SK-N-SH treated with all-trans-retinoic acid at 6 μM for 48 hours (cell line): ENCODE measurements around the gene TRIM66.

Experiments
- ATAC-seq: fragments of 200-7000 bp; cut with Tn5 transposase; 3 replicates; pipeline ENCODE4 v1.9.1; 2020; ENCODE audit warnings: mild to moderate bottlenecking, moderate library complexity
- ARNTL ChIP-seq: fragments of 450-650 bp; formaldehyde crosslinking; IDR thresholded peaks from 2 replicates; pipeline ENCODE4 v1.5.0; 2020; ENCODE audit warnings: low read depth, mild to moderate bottlenecking, moderate library complexity, borderline replicate concordance
- BACH2 ChIP-seq: fragments of 250-450 bp; sonication (Bioruptor Pico); IDR thresholded peaks from 2 replicates; pipeline ENCODE4 v1.9.0; 2021; ENCODE audit warnings: mild to moderate bottlenecking, borderline replicate concordance
- CSDC2 ChIP-seq: fragments of 250-450 bp; sonication (Bioruptor Pico); IDR thresholded peaks from 2 replicates; pipeline ENCODE4 v1.5.0; 2020; ENCODE audit warnings: mild to moderate bottlenecking, moderate library complexity
- ESRRG ChIP-seq: fragments of 250-450 bp; sonication (Bioruptor Pico); IDR thresholded peaks from 2 replicates; pipeline ENCODE4 v1.6.1; 2021; ENCODE audit warnings: mild to moderate bottlenecking
- GLIS3 ChIP-seq: fragments of 250-450 bp; sonication (Bioruptor Pico); IDR thresholded peaks from 2 replicates; pipeline ENCODE4 v1.5.0; 2020; ENCODE audit warnings: mild to moderate bottlenecking, moderate library complexity
- ISL1 ChIP-seq: fragments of 250-450 bp; sonication (Bioruptor Pico); IDR thresholded peaks from 2 replicates; pipeline ENCODE4 v2.1.2; 2022; ENCODE audit warnings: mild to moderate bottlenecking, moderate library complexity
- OSR1 ChIP-seq: fragments of 250-450 bp; sonication (Bioruptor Pico); IDR thresholded peaks from 2 replicates; pipeline ENCODE4 v1.8.0; 2022; ENCODE audit warnings: moderate library complexity, mild to moderate bottlenecking, inconsistent platforms
- PATZ1 ChIP-seq: fragments of 250-450 bp; sonication (Bioruptor Pico); IDR thresholded peaks from 2 replicates; pipeline ENCODE4 v1.8.0; 2020; ENCODE audit warnings: mild to moderate bottlenecking, moderate library complexity, borderline replicate concordance
- PPARA ChIP-seq: fragments of 250-450 bp; sonication (Bioruptor Pico); IDR thresholded peaks from 2 replicates; pipeline ENCODE4 v1.5.0; 2020; ENCODE audit warnings: mild to moderate bottlenecking, borderline replicate concordance
- SNAI2 ChIP-seq: fragments of 250-450 bp; sonication (Bioruptor Pico); IDR thresholded peaks from 2 replicates; pipeline ENCODE4 v1.5.0; 2020; ENCODE audit warnings: mild to moderate bottlenecking, moderate library complexity
- TCF4 ChIP-seq: fragments of 250-450 bp; sonication (Bioruptor Pico); IDR thresholded peaks from 2 replicates; pipeline ENCODE4 v1.8.0; 2021; ENCODE audit warnings: mild to moderate bottlenecking, moderate library complexity, borderline replicate concordance
- TOX ChIP-seq: fragments of 250-450 bp; sonication (Bioruptor Pico); IDR thresholded peaks from 2 replicates; pipeline ENCODE4 v1.8.0; 2021; ENCODE audit warnings: mild to moderate bottlenecking, moderate library complexity, borderline replicate concordance
- TSHZ2 ChIP-seq: fragments of 250-450 bp; sonication (Bioruptor Pico); IDR thresholded peaks from 2 replicates; pipeline ENCODE4 v1.5.0; 2020; ENCODE audit warnings: mild to moderate bottlenecking, moderate library complexity
- ZC3H10 ChIP-seq: fragments of 250-450 bp; sonication (Bioruptor Pico); IDR thresholded peaks from 2 replicates; pipeline ENCODE4 v1.5.1; 2021; ENCODE audit warnings: mild to moderate bottlenecking, moderate library complexity
- ZFP3 ChIP-seq: fragments of 250-450 bp; sonication (Bioruptor Pico); IDR thresholded peaks from 2 replicates; pipeline ENCODE4 v1.5.0; 2020; ENCODE audit warnings: mild to moderate bottlenecking, moderate library complexity
- ZFP30 ChIP-seq: fragments of 450-650 bp; formaldehyde crosslinking; IDR thresholded peaks from 2 replicates; pipeline ENCODE4 v1.5.0; 2022; ENCODE audit warnings: mild to moderate bottlenecking, moderate library complexity
- ZNF565 ChIP-seq: fragments of 450-650 bp; formaldehyde crosslinking; conservative IDR thresholded peaks from 2 replicates; pipeline ENCODE4 v1.5.0; 2020; ENCODE audit warnings: low read depth, mild to moderate bottlenecking, moderate library complexity
- ZNF70 ChIP-seq: fragments of 450-650 bp; formaldehyde crosslinking; IDR thresholded peaks from 2 replicates; pipeline ENCODE4 v1.5.0; 2020; ENCODE audit warnings: mild to moderate bottlenecking, moderate library complexity
- ZNF8 ChIP-seq: fragments of 450-650 bp; formaldehyde crosslinking; IDR thresholded peaks from 2 replicates; pipeline ENCODE4 v1.5.0; 2020; ENCODE audit warnings: mild to moderate bottlenecking, moderate library complexity
- TF ChIP-seq, protein P1 (sequence below): fragments of 250-450 bp; sonication (Bioruptor Pico); IDR thresholded peaks from 2 replicates; pipeline ENCODE4 v1.8.0; 2021; ENCODE audit warnings: low read depth, mild to moderate bottlenecking, moderate library complexity, borderline replicate concordance
- TF ChIP-seq, protein P2 (sequence below): fragments of 250-450 bp; sonication (Bioruptor Pico); IDR thresholded peaks from 2 replicates; pipeline ENCODE4 v1.5.1; 2020; ENCODE audit warnings: low read depth, mild to moderate bottlenecking, moderate library complexity
- TF ChIP-seq, protein P3 (sequence below): fragments of 250-450 bp; sonication (Bioruptor Pico); IDR thresholded peaks from 2 replicates; pipeline ENCODE4 v1.5.1; 2021; ENCODE audit warnings: mild to moderate bottlenecking, moderate library complexity

TRIM66 gene

GRCh38 chr11:8683115-8683807 lies 796 bp upstream of the TRIM66 start:
- TF ChIP-seq, protein P1, sequence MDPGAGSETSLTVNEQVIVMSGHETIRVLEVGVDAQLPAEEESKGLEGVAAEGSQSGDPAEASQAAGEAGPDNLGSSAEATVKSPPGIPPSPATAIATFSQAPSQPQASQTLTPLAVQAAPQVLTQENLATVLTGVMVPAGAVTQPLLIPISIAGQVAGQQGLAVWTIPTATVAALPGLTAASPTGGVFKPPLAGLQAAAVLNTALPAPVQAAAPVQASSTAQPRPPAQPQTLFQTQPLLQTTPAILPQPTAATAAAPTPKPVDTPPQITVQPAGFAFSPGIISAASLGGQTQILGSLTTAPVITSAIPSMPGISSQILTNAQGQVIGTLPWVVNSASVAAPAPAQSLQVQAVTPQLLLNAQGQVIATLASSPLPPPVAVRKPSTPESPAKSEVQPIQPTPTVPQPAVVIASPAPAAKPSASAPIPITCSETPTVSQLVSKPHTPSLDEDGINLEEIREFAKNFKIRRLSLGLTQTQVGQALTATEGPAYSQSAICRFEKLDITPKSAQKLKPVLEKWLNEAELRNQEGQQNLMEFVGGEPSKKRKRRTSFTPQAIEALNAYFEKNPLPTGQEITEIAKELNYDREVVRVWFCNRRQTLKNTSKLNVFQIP (CRISPR knock-in tag): no peak
- TF ChIP-seq ZNF8 (CRISPR knock-in tag): no peak
- no peak for TF ChIP-seq GLIS3 (CRISPR knock-in tag)
- no peak for TF ChIP-seq OSR1 (CRISPR knock-in tag)
- TF ChIP-seq, protein P2, sequence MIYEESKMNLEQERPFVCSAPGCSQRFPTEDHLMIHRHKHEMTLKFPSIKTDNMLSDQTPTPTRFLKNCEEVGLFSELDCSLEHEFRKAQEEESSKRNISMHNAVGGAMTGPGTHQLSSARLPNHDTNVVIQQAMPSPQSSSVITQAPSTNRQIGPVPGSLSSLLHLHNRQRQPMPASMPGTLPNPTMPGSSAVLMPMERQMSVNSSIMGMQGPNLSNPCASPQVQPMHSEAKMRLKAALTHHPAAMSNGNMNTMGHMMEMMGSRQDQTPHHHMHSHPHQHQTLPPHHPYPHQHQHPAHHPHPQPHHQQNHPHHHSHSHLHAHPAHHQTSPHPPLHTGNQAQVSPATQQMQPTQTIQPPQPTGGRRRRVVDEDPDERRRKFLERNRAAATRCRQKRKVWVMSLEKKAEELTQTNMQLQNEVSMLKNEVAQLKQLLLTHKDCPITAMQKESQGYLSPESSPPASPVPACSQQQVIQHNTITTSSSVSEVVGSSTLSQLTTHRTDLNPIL (CRISPR knock-in tag): no peak
- TF ChIP-seq CSDC2 (CRISPR knock-in tag): no peak
- TF ChIP-seq TCF4: no peak
- TF ChIP-seq ARNTL: no peak
- no peak for TF ChIP-seq PPARA (CRISPR knock-in tag)
- no peak for TF ChIP-seq ZNF565 (CRISPR knock-in tag)
- no peak for TF ChIP-seq TSHZ2 (CRISPR knock-in tag)
- TF ChIP-seq ZC3H10 (CRISPR knock-in tag): no peak
- TF ChIP-seq BACH2 (CRISPR knock-in tag): no peak
- no peak for TF ChIP-seq TOX (CRISPR knock-in tag)
- no peak for TF ChIP-seq SNAI2 (CRISPR knock-in tag)
- TF ChIP-seq ESRRG: no peak
- TF ChIP-seq ZFP3 (CRISPR knock-in tag): no peak
- no peak for ATAC-seq

GRCh38 chr11:8681837-8682302 lies 595 bp downstream of the TRIM66 start:
- no peak for TF ChIP-seq ZFP30
- no peak for TF ChIP-seq TOX (CRISPR knock-in tag)
- TF ChIP-seq ARNTL: no peak
- no peak for TF ChIP-seq ZNF565 (CRISPR knock-in tag)
- no peak for TF ChIP-seq ZC3H10 (CRISPR knock-in tag)
- no peak for TF ChIP-seq ZNF70 (CRISPR knock-in tag)
- TF ChIP-seq, protein P3, sequence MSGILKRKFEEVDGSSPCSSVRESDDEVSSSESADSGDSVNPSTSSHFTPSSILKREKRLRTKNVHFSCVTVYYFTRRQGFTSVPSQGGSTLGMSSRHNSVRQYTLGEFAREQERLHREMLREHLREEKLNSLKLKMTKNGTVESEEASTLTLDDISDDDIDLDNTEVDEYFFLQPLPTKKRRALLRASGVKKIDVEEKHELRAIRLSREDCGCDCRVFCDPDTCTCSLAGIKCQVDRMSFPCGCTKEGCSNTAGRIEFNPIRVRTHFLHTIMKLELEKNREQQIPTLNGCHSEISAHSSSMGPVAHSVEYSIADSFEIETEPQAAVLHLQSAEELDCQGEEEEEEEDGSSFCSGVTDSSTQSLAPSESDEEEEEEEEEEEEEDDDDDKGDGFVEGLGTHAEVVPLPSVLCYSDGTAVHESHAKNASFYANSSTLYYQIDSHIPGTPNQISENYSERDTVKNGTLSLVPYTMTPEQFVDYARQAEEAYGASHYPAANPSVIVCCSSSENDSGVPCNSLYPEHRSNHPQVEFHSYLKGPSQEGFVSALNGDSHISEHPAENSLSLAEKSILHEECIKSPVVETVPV (CRISPR knock-in tag): no peak
- no peak for TF ChIP-seq PPARA (CRISPR knock-in tag)
- TF ChIP-seq, protein P2 (CRISPR knock-in tag): no peak
- TF ChIP-seq, protein P1 (CRISPR knock-in tag): no peak
- TF ChIP-seq CSDC2 (CRISPR knock-in tag): no peak
- no peak for TF ChIP-seq PATZ1 (CRISPR knock-in tag)
- no peak for TF ChIP-seq TCF4
- TF ChIP-seq ESRRG: no peak
- TF ChIP-seq GLIS3 (CRISPR knock-in tag): no peak
- TF ChIP-seq TSHZ2 (CRISPR knock-in tag): no peak
- no peak for TF ChIP-seq ZFP3 (CRISPR knock-in tag)
- TF ChIP-seq ISL1 (CRISPR knock-in tag): no peak
- no peak for TF ChIP-seq ZNF8 (CRISPR knock-in tag)
- no peak for TF ChIP-seq SNAI2 (CRISPR knock-in tag)
- TF ChIP-seq, all 23 proteins: peak for 0
- peak; percentile 37; the same call in 2 of the 3 replicates for ATAC-seq
